ENCODE data around the gene OBSCN. TPM values are rescaled to one million over a fixed set of nuclear protein-coding genes. Genes with fewer than 3 reads are reported as not detected.

The OBSCN gene
- total and polyA plus RNA-seq, 2 of the 13 experiments (the other 11 are each of a cell fraction or from before 2014, with no cell fraction given): 0.20 TPM

- ChIA-PET CTCF (ENCODE audit: low intra/inter-chr PET ratio, low total read pairs) (no interaction called here), POLR2A (no interaction called here)
- H3K27ac ChIP-seq (ENCODE audit: extremely low read length, insufficient read depth, low read length): no peak overlapping the region
- peaks cover 5 to 46% of the 10 kb centered on the region in 2 experiments for H3K27me3 ChIP-seq (ENCODE audit: control insufficient read depth in 1 of 2, insufficient read depth in 2 of 2, low read length in 2 of 2)
- H3K4me1 ChIP-seq (ENCODE audit: insufficient read depth, low read length): peaks cover 15% of the 10 kb centered on the region; the same call in 1 of the 2 replicates
- H4K20me1 ChIP-seq (ENCODE audit: insufficient read depth, low read length): no peaks in the 10 kb centered on the region
- FAIRE-seq (no peak), DNase-seq (ENCODE audit: low spot score) (no peak), ATAC-seq (no peak)
- BruUV-seq (replicated peaks): no TSS peak
- no peaks in the 10 kb centered on the region for H3K79me2 ChIP-seq (ENCODE audit: insufficient read depth, low read length)
- no peak overlapping the region for H2AFZ ChIP-seq (ENCODE audit: low read length)
- no peak overlapping the region for H3K4me2 ChIP-seq (ENCODE audit: low read depth, low read length)
- H3K4me3 ChIP-seq (replicated peaks in 1 of 3; ENCODE audit: insufficient read depth in 1 of 3, low read depth in 2 of 3, low read length in 3 of 3): no peak overlapping the region
- no peaks in the 10 kb centered on the region for H3K9me3 ChIP-seq (ENCODE audit: low read length)
- no peaks in the 10 kb centered on the region for H3K36me3 ChIP-seq (replicated peaks in 1 of 2; ENCODE audit: control insufficient read depth in 1 of 2, insufficient read depth in 2 of 2, low read length in 2 of 2)
- H3K9ac ChIP-seq (ENCODE audit: insufficient read depth, low read depth, low read length): no peak overlapping the region
- intact Hi-C loops (cut with micrococcal nuclease; ENCODE audit: unreplicated experiment) (no loop called here), in situ Hi-C loops (cut with HindIII; ENCODE audit: extremely low pct_ligation_motif_present, low pct_unique_long_range_greater_than_20kb) (no loop called here)
- TF ChIP-seq ZNF883 (CRISPR knock-in tag; IDR thresholded peaks at IDR 0.05; ENCODE audit: not compliant biosample characterization) (no peak), SP5 (CRISPR knock-in tag; IDR thresholded peaks at IDR 0.05; ENCODE audit: borderline replicate concordance, low read depth) (no peak), ZSCAN25 (CRISPR knock-in tag; IDR thresholded peaks at IDR 0.05) (no peak), ZNF350 (CRISPR knock-in tag; IDR thresholded peaks at IDR 0.05; ENCODE audit: borderline replicate concordance, low read depth) (no peak), ZBED4 (CRISPR knock-in tag; IDR thresholded peaks at IDR 0.05; ENCODE audit: borderline replicate concordance) (no peak), HOXA7 (CRISPR knock-in tag; IDR thresholded peaks at IDR 0.05) (no peak), KLF13 (CRISPR knock-in tag; IDR thresholded peaks at IDR 0.05) (no peak), TOE1 (CRISPR knock-in tag; IDR thresholded peaks at IDR 0.05) (no peak), NRL (CRISPR knock-in tag; IDR thresholded peaks at IDR 0.05; ENCODE audit: borderline replicate concordance) (no peak), ZFP36L2 (CRISPR knock-in tag; IDR thresholded peaks at IDR 0.05) (no peak)
- TF ChIP-seq, protein P1, sequence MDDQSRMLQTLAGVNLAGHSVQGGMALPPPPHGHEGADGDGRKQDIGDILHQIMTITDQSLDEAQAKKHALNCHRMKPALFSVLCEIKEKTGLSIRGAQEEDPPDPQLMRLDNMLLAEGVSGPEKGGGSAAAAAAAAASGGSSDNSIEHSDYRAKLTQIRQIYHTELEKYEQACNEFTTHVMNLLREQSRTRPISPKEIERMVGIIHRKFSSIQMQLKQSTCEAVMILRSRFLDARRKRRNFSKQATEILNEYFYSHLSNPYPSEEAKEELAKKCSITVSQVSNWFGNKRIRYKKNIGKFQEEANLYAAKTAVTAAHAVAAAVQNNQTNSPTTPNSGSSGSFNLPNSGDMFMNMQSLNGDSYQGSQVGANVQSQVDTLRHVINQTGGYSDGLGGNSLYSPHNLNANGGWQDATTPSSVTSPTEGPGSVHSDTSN (CRISPR knock-in tag; IDR thresholded peaks at IDR 0.05; ENCODE audit: borderline replicate concordance): no peak
- 0% methylated on average over 2 of the region's 15 CpGs for WGBS (ENCODE audit: low lambda C conversion rate)
Measured at GRCh38 chr1:228280961-228281591, 73.2 kb downstream of the OBSCN start.
